GM19463 (cell line): ENCODE results near the gene LRRC27.
"Not testable (repeated sequence)": the region's sequence is repeated elsewhere in the genome, so short reads cannot be mapped to it uniquely, and the experiment has no call there.

ENCODE experiments used
- ATAC-seq: cut with Tn5 transposase; IDR thresholded peaks from one replicate; pipeline ENCODE4 v1.9.1; 2021; ENCODE audit warnings: mild to moderate bottlenecking, moderate library complexity; ENCODE audit not compliant: unreplicated experiment

LRRC27 gene

DNA sequence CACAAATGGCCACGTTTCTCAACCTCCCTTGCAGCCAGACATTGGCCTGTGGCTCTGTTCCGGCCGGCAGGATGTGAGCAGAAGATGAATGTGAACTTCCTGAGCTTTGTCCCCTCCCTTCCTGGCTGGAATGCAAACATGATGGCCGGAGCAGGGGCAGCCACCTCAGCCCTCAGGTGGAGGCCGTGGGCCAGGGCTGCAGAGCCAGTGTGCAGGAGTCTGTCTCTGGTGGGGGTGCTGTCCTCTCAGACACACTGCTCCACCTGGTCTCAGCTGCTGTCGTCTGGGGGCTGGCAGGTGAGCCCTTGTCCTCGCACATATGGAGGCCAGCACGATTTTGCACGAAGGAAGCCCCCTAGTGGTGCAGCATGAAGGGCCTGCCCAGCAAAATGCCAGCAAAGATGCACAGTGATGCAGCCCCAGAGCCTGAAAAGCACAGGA, 39.7 kb downstream of the LRRC27 start:
- ATAC-seq: no peak

DNA sequence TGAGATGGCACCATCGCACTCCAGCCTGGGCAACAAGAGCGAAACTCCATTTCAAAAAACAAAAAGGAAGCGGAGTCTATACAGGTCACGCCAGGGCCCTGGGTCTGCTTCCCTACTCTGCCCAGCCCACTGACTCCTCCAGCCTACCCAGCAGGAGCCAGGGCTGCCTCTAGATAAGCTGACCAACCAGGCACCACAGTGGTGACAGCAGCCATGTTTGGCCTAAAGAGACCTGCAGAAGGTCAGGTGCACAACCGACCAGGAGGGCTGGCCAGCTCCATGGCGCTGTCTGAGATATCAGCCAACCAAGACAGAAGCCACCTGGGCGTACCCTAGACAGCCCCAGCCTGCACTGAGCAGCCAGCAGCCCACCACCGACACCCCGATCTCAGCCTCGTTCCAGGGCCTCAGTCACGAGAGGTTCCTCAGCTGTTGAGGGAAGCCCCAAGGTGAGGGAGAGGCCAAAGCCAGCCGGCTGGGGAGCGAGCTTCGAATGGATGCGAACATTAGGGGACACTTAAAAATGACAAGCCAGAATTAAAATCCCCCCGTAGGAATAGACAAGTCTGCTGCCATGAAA, 40.6 kb downstream of the LRRC27 start:
- ATAC-seq: no peak

DNA sequence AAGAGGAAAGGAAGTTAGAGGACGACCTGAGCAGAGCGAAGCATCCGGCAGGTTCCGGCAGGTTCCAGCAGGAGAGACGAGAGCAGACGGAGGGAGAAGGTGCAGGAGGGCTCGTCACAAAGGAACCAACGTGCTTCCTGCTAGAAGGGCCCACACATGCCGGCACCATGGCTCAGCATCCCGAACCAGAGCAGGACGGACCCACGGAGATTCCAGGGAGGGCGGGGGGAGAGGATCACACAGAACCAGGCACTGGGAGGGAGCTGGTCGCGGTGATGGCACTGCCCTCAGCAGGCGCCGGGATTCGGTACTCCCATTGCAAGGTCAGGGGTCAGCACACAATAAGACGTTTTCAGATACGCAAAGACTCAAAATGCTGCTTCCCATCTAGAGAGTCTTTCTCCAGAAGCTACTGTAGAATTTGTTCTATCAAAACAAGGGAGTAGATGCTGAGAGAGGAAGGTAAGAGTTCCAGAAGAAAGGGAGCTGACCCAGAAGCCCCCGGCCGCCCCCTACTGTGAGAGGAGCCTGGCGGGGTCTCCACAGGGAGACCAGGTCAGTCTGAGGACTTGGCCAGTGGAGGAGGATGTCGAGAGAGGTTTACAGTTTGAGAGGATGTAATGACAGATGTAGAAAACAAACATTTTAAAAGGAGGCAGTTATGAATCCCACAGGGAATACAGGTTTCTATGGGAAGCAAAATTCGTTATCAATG, 41.4 kb downstream of the LRRC27 start:
- no peak for ATAC-seq

DNA sequence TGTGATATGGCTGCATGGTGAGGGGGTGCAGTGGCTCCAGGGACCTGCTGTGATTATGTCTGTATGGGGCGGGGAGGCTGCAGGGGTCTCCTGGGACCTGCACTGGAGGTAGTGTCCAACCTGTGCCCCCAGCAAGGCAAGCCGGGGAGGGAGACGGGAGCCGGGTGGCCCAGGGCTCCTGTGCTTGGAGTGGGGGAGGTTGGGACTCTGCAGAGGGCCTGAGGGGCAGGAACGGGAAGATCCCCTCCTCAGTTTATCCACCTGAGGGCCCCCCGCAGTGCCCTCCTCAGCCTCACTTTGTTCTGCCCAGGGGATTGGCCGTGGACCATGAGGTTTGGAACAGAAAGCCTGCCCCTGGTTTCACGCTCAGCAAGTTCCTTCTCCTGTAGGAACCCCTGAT, 42.2 kb downstream of the LRRC27 start:
- ATAC-seq: no peak

DNA sequence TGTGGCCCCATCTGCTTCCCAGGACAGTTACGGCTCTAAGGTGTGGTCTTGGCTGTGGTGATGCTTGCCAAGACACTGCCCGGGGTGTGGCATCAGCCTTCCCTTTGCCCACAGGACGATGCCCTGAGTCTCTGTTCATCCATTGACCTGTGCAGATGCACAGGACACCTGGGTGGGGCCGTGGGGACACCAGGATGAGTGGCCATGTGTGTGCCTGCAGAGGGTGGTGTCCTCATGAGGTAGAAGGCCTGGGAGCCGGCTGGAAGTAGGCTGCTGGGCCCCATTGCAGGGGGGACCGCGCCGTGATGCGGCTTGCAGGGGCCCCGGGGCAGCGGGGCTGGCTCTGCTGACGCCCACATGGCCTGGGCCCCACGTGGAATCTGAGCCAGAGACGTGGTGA, 42.6 kb downstream of the LRRC27 start:
- no peak for ATAC-seq

DNA sequence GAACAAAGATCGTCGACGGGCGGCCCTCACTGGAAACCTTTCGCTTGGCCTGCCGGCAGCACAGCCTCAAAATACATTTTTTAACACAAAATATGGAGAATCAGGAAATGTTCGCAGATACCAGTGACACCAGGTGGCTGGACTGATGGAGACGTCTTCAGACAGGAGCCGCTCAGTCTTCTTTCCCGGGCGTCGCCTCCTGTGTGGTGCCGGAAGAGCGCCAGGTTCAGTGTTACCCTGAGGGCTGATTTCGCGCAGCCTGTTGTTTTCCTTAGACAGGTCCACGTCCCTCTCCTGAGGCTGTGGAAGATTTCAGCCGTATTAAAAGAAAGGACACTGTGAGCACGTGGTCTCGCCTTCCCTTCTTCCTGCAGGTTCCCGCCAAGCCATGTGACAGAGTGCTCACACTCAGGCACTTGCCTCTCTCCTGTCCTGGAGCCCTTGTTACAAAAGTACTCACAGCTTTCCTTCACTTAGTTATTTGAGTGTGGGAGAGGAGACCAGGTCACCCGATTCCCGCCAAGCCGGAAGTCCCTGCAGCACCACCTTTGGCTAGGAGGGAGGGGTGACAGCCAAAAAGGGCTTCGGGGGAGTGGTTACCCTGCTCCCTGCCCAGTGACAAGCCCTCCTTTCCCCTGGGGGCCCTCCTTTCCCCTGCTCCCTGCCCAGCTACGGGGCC, 43.3 kb downstream of the LRRC27 start:
- ATAC-seq: no peak

DNA sequence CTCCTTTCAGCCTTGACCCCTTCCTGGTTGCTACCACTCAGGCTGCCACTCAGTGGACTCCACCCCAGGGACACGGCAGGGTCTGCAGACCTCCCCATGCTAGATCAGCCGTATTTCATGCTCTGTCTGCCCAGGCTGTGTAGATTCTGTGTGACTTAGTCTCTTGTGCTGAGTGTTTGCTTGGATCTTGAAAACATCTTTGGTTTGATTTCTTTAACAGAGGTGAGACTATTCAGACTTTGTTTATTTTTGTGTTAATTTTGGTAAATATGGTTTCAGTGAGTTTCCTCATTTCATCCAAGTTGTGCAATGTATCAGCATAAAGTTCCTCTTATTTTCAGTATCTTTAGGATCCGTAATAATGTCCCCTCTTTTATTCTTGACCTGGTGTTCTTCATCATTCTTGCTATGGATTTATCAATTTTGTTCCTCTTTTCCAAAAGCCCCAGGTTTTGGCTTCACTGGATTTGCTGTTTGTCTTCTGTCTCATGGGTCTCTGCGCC, 43.9 kb downstream of the LRRC27 start:
- no peak for ATAC-seq

DNA sequence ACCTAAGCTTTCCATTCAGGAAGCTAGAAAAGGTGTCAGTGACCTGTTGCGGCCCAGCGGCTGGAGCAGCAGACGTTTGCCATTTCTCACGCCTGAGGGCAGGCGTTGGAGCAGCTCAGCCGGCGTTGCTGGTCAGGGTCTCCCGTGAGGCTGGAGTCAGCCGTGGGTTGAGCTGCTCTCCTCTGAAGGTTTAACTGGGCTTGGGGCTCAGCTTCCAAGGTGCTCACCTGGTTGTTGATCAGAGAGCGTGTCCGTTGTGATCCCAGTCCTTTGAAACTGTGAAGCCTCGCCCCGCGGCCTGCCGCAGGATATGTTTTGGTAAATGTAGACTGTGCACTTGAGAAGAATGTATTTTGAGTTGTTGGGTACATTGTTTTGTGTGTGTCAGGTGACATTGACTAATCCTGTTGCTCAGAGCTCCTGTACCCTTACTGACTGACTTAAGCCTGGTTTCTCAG, 44.4 kb downstream of the LRRC27 start:
- ATAC-seq: no peak

DNA sequence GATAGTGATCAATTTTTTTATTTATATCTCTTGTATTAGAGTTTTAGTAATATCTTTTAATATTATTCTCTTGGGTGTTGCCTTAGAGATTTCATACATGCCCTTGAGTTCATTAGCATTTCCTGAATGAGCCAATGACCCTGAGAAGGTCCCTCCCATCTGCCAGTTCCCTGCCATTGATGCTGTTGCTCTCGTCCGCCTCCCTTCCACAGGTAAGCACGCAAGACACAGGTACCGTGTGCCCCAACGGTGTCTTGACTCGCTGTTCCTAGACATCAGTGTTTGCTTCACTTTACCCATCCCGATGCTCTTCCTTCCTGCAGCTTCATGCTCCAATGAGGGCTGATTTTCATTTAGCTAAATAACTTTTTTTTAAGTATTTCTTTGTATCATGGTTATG, 45.3 kb downstream of the LRRC27 start:
- no peak for ATAC-seq

DNA sequence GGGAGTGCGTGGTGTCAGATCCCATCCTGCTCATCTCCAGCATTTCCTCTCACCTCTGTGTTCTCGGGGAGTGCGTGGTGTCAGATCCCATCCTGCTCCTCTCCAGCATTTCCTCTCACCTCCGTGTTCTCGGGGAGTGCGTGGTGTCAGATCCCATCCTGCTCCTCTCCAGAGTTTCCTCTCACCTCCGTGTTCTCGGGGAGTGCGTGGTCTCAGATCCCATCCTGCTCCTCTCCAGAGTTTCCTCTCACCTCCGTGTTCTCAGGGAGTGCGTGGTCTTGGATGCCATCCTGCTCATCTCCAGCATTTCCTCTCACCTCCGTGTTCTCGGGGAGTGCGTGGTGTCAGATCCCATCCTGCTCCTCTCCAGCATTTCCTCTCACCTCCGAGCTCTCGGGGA, 47.0 kb downstream of the LRRC27 start:
- not testable (repeated sequence) for ATAC-seq

DNA sequence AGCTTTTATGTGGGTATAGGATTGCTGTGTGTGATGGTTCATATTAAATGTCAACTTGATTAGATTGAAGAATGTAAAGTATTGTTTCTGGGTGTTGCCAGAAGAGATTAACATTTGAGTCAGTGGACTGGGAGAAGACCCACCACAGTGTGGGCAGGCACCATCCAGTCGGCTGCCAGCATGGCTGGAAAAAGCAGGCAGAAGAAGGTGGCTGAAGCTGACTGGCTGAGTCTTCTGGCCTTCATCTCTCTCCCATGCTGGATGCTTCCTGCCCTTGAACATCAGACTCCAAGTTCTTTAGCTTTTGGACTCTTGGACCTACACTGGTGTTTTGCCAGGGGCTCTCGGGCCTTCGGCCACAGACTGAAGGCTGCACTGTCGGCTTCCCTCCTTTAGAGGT, 49.0 kb downstream of the LRRC27 start:
- not testable (repeated sequence) for ATAC-seq

DNA sequence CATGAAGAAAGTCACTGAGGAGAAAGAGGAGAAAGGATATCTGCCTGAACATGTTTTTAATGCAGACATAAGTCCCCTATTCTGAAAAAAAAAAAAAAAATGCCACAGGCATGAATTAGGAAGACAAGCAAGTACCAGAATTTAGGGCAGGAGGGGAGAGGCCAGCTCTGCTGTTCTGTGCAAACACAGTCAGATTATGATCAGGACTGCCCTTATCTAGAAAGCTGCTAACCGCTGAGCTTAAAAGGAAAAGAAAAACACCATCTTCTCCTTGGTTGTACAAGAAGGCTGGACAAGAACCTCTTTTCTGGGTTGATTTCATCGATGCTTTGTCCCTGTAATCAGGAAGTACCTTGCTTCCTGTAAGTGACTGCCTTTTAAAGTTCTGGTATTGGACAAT, 49.7 kb downstream of the LRRC27 start:
- no peak for ATAC-seq

DNA sequence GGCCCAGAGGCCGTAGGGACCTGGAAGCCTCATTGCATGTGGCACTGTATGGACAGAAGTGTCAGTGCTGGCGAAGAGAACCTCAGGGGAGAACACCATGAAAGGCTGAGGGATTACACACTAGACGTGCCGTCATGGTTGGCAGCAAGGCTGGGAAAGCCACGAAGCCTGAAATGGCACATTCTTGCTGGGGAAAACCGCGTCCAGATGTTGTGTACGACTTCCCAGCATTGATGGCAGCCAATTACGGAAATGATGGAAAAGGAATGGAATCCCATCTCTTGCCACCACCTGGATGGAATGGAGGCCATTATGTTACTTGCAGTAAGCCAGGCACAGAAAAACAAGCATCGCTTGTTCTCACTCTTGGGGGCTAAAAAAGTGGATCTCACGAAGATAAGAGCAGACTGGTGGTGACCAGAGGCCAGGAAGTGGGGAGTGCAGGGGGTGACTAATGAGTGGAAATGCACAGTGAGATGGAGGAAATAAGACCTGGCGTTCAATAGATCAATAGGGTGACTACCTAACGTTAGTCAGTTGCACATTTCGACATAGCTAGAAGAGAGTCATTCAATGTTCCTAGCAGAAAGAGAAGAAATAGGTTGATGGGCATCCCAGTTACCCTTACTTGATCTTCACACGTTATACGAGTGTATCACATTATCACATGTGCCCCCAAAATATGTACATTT, 50.4 kb downstream of the LRRC27 start:
- no peak for ATAC-seq

DNA sequence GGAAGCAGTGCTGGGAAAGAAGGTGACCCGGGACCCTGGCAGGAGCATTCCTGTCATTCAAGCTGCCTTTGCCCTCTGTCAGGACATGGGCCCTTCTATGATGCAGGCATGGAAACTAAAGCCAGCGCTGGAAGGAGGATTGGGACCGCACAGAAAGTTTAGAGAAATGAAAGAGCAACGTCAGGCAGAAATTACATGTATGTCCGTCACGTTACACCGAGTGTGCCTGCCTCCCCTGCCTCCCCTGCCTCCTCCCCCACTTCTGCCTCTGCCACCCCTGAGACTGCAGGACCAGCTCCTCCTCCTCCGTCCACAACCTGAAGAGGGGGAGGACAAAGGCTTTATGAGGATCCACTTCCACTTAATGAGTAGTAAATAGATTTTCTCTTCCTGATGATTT, 51.1 kb downstream of the LRRC27 start:
- no peak for ATAC-seq

DNA sequence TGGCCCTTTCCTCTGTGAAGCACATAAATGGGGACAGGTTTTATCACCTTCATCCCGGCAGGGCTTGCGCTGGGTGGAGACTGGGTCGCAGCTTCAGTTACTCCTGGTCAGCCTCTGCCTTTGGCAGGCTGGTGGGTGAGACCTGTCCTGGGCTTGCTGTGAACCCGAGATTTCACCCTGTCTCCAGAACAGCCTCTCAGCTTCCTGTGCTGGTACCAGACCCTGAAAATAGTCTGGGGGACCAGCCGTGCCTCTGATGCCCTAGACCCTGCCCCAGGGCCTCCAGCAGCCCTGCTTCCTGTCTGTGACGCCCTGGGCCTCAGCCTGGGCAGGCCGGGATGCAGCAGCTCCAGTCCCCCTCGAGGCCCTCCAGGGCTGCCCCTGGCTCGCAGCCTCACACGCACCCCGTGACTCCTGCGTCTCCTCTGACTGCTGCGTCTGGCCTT, 51.8 kb downstream of the LRRC27 start:
- no peak for ATAC-seq

DNA sequence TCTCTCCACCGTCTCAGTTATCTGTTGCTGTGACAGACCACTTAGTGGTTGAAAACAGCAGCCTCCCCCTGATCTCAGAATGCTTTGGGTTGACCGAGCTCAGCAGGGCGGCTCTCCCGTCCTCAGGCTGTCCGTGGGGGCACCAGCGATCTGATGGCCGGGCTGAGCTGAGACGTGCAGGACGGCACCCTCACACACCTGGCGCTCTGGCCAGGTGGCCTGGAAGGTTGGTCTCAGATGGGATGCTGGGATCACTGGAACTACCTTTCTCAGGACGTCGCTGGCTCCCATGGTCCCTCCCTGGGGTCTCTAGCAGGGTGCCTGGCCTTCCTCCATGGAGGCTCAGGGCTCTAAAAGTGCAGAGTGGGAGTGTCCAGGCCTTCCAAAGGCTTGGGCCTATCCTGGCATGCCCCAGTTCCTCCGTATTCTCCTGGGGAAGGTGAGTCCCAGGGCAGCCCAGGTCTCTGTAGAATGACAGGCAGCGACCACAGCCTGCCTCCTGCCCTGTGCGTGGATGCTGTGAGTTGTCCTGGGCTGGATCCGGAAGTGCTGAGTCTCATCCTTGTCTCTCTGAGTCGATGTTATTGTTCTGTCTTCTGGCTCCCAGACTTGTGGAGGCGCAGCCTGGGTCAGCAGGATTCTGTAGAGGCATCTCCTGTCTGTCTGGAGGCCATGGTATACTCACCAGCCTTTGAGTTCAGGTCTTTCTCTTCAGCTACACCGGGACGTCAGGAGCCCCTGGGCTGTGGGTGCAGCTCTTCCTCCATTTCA, 52.8 kb downstream of the LRRC27 start:
- ATAC-seq: no peak

DNA sequence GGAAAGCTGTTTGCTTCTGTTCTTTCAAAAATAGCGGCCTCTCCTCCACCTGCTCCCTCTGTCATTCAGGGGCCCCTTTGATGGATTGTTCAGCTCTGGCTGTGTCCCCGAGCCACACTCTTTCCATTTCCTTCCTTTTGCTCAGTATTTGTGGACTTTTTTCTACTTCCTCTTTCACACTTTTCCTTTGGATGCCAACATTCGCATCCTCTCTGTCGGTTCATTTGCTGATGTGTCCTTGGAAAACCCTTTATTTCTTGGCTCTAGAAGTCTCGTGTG, 53.3 kb downstream of the LRRC27 start:
- ATAC-seq: no peak

DNA sequence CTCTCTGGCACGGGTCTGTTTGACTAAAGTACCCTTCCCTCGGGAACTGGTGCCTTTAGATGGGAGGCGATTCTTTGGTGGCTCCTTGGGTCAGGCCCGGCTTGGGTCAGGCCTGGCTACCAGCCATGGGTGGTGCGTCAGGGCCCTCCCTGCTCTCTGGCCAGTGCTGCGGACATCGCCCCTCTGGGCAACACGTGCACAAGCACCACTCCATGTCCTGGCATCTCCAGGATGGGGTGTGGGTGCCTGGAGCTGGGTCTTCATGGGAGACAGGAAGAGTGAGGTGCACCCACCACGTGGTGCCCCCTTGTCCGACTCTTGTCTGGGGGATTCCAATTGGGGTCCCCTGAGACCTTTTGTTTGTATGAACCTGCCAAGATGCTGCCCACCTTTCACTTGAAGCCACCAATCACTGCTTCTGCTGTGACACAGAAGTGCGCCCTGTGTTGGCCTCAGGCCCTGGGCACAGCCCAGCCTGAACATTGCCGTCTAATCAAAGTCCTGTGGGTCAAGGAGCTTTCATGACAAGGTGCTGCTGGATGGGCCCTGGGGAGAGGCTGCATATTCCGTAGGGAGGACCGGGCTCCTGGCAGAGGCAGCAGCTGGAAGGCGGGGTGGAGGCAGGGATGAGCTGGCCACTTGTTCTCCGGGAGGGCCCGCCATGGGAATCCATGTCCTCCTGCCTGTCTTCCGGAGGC, 53.9 kb downstream of the LRRC27 start:
- ATAC-seq: no peak

DNA sequence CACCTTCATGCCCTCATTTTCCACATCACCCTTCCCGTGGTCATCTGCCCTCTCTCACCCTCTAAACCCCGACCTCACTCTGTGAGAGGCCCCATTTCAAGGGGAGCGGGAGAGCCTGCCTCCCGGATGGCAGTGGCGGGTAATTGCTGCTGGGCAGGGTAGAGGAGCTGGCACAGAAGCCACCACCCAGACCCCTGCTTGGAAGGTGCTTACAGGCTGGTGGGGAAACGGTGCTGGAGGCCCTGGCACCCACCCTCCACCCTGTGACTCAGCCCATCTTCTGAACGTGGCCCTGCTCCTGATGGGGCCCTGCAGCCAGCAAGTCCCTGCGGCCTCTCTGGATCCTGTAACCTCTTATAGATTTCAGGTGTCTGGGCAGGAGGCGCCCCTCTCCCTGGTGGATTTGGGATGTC, 54.4 kb downstream of the LRRC27 start:
- no peak for ATAC-seq

DNA sequence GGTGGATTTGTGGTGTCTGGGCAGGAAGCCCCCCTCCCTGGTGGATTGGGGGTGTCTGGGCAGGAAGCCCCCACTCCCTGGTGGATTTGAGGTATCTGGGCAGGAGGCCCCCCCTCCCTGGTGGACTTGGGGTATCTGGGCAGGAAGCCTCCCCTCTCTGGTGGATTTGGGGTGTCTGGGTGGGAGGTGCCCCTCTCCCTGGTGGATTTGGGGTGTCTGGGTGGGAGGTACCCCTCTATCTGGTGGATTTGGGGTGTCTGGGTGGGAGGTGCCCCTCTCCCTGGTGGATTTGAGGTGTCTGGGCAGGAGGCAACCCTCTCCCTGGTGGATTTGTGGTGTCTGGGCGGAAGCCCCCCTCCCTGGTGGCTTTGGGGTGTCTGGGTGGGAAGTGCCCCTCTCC, 54.9 kb downstream of the LRRC27 start:
- not testable (repeated sequence) for ATAC-seq
